RWPE2 (cell line): ENCODE measurements around the gene AGMO.

Source experiments
- ATAC-seq: fragments of 200-7000 bp; cut with Tn5 transposase; 3 replicates; pipeline ENCODE4 v1.9.1; 2021; ENCODE audit warnings: low read depth
- DNase-seq: peaks from one replicate; pipeline ENCODE4 v3.0.0-alpha.2; 2020; ENCODE audit warnings: low spot score
- H3K27ac ChIP-seq: fragments of 450-650 bp; 2 replicates; pipeline ENCODE4 v1.5.1; 2017; ENCODE audit warnings: mild to moderate bottlenecking; ENCODE audit not compliant: poor library complexity, severe bottlenecking
- H3K27me3 ChIP-seq: fragments of 250-450 bp; sonication (Bioruptor Pico); 2 replicates; pipeline ENCODE4 v1.5.1; 2021; ENCODE audit warnings: mild to moderate bottlenecking, moderate library complexity; ENCODE audit not compliant: insufficient read depth, poor library complexity, severe bottlenecking
- H3K36me3 ChIP-seq: fragments of 250-450 bp; sonication (Bioruptor Pico); 2 replicates; pipeline ENCODE4 v1.5.1; 2020; ENCODE audit warnings: low read depth, mild to moderate bottlenecking, moderate library complexity
- H3K4me1 ChIP-seq: fragments of 250-450 bp; sonication (Bioruptor Pico); 2 replicates; pipeline ENCODE4 v1.5.1; 2021; ENCODE audit warnings: mild to moderate bottlenecking, moderate library complexity; ENCODE audit not compliant: insufficient read depth, poor library complexity, severe bottlenecking
- H3K4me3 ChIP-seq: fragments of 250-450 bp; sonication (Bioruptor Pico); 2 replicates; pipeline ENCODE4 v1.5.1; 2021; ENCODE audit warnings: mild to moderate bottlenecking, moderate library complexity; ENCODE audit not compliant: severe bottlenecking
- H3K9me3 ChIP-seq: fragments of 250-450 bp; sonication (Bioruptor Pico); 2 replicates; pipeline ENCODE4 v1.5.1; 2021; ENCODE audit warnings: mild to moderate bottlenecking, moderate library complexity; ENCODE audit not compliant: severe bottlenecking
- TF ChIP-seq, protein P1 (sequence below): fragments of 450-650 bp; IDR thresholded peaks from one replicate; pipeline ENCODE4 v1.5.1; 2017; ENCODE audit warnings: mild to moderate bottlenecking, moderate library complexity; ENCODE audit not compliant: poor library complexity, severe bottlenecking

AGMO gene

DNA sequence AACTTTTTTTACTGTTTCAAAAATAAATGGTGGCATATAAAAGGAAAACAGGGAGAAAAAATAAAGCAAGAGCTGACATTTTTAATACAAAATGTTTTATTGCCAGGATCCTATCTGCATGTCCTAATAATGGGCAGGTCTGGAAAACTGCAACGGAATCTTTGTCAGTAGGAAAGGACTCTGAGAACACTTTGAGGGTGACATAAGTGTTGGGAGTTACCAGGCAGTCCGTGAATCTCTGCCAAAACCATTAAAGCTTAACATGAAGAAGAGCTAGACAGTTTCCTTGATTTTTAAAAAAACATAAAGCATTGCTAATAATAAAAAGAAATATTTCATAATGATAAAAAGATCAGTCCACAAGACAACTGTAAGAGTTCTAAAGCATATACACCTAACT is 80.7 kb downstream of the AGMO start:
- no peaks in the 10 kb centered on the region for H3K36me3 ChIP-seq
- TF ChIP-seq, protein P1, sequence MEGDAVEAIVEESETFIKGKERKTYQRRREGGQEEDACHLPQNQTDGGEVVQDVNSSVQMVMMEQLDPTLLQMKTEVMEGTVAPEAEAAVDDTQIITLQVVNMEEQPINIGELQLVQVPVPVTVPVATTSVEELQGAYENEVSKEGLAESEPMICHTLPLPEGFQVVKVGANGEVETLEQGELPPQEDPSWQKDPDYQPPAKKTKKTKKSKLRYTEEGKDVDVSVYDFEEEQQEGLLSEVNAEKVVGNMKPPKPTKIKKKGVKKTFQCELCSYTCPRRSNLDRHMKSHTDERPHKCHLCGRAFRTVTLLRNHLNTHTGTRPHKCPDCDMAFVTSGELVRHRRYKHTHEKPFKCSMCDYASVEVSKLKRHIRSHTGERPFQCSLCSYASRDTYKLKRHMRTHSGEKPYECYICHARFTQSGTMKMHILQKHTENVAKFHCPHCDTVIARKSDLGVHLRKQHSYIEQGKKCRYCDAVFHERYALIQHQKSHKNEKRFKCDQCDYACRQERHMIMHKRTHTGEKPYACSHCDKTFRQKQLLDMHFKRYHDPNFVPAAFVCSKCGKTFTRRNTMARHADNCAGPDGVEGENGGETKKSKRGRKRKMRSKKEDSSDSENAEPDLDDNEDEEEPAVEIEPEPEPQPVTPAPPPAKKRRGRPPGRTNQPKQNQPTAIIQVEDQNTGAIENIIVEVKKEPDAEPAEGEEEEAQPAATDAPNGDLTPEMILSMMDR = no peak
- DNase-seq = no peak
- H3K4me1 ChIP-seq = no peaks in the 10 kb centered on the region
- no peak overlapping the region for H3K27ac ChIP-seq
- ATAC-seq = no peak
- H3K9me3 ChIP-seq = no peaks in the 10 kb centered on the region
- H3K4me3 ChIP-seq = no peak overlapping the region
- peaks cover 10% of the 10 kb centered on the region for H3K27me3 ChIP-seq

DNA sequence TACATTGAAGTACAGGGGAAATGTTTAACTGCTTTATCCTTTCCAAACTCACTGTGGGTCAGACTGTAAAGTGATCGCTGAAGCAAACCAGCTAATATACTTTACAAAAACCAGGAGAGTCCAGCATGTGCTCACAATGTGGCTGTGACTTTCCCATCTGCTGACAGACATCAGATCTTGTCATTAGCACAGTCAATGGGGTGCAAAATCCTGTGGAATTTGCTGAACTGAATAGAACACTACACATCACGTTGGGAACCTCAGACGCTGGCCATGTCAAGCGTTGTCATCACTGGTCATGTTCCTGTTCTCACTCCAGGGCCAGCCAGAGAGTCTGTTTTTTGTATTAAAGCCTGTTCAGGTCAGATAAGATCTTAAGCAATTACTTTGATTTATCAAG is 83.4 kb downstream of the AGMO start:
- TF ChIP-seq, protein P1 = no peak
- Histone ChIP-seq H3K4me1 (no peaks in the 10 kb centered on the region), H3K9me3 (no peaks in the 10 kb centered on the region), H3K27ac (no peak overlapping the region), H3K4me3 (no peak overlapping the region), H3K36me3 (no peaks in the 10 kb centered on the region), H3K27me3 (peaks cover 10% of the 10 kb centered on the region)
- ATAC-seq (no peak), DNase-seq (no peak)

DNA sequence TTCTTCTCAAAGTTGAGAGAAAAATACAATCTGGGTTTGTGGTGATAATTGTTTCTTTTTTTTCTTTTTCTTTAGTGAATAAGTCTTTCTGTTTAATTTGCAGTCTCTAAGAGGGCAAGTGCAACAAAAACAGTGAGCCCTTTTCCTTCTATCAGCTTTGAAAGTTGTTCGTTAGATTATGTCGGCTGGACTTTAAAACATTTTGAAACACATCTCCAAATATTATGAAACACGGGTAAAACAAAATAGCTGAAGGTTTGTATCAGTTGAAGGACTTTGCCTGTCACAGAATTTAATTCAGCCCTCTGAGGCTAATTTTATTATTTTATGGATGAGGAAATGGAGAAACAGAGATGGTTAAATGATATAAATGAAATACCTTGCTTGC is 85.3 kb downstream of the AGMO start:
- Histone ChIP-seq H3K4me1 (no peaks in the 10 kb centered on the region), H3K27me3 (peaks cover 5% of the 10 kb centered on the region), H3K4me3 (no peak overlapping the region), H3K9me3 (no peaks in the 10 kb centered on the region), H3K36me3 (no peaks in the 10 kb centered on the region), H3K27ac (no peak overlapping the region)
- ATAC-seq (no peak), DNase-seq (no peak)
- TF ChIP-seq, protein P1 = no peak

DNA sequence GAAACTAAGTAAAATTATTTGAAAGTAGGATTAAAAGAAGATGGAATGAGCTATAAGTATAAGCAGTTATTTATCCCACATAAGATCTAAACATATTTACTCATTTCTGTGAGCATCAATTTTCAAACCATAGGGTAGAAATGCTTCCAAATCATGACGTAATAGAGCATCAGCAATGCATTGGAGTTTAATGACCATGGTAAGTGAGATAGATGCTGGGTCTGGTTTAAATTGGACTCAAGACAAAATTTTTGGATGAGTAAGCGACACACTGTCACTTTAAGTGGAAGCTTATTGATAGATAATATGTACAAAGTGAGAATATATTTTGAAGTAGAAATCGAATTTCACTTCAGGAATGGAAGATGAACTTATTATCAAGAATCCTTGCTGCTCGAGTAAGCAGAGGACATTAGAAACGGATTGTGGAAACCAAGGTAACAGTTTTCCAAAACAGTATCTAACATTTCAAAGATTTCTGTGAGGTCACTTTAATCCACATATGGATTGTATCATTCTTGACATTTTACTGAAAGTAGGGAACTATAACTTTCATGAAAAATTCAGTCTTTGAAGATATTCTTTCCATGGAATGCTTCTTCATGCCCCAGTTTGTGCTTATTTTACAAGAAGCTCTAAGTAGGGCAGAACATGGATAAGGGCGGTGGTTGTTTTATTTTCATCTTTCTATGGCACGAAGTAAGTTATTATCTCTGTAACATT is 85.8 kb downstream of the AGMO start:
- H3K4me3 ChIP-seq = no peak overlapping the region
- no peaks in the 10 kb centered on the region for H3K9me3 ChIP-seq
- H3K27me3 ChIP-seq = peaks cover 5% of the 10 kb centered on the region
- ATAC-seq (no peak), DNase-seq (no peak)
- TF ChIP-seq, protein P1 = no peak
- no peaks in the 10 kb centered on the region for H3K4me1 ChIP-seq
- no peaks in the 10 kb centered on the region for H3K36me3 ChIP-seq
- H3K27ac ChIP-seq = no peak overlapping the region

DNA sequence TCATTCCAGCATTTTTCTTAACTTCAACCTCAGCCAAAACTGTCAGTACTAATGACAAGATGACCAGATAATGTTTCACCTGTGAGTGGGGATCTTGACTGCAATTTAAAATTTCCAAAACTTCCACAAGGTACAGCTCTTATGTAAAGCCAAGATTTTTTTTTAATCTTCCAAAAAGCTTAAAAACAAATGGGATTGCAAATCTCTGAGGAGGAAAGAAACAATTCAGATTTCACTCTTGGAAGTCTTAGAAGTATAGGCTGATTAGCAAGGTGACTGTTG is 90.2 kb downstream of the AGMO start:
- TF ChIP-seq, protein P1 = no peak
- H3K4me1 ChIP-seq = no peaks in the 10 kb centered on the region
- DNase-seq (no peak), ATAC-seq (no peak)
- H3K9me3 ChIP-seq = no peaks in the 10 kb centered on the region
- no peak overlapping the region for H3K27ac ChIP-seq
- H3K4me3 ChIP-seq = no peak overlapping the region
- H3K27me3 ChIP-seq = no peaks in the 10 kb centered on the region
- H3K36me3 ChIP-seq = no peaks in the 10 kb centered on the region
